ENCODE data around the gene DTYMK.
"Not testable (repeated sequence)": the region's sequence is repeated elsewhere in the genome, so short reads cannot be mapped to it uniquely, and the experiment has no call there.

The DTYMK gene

DNA sequence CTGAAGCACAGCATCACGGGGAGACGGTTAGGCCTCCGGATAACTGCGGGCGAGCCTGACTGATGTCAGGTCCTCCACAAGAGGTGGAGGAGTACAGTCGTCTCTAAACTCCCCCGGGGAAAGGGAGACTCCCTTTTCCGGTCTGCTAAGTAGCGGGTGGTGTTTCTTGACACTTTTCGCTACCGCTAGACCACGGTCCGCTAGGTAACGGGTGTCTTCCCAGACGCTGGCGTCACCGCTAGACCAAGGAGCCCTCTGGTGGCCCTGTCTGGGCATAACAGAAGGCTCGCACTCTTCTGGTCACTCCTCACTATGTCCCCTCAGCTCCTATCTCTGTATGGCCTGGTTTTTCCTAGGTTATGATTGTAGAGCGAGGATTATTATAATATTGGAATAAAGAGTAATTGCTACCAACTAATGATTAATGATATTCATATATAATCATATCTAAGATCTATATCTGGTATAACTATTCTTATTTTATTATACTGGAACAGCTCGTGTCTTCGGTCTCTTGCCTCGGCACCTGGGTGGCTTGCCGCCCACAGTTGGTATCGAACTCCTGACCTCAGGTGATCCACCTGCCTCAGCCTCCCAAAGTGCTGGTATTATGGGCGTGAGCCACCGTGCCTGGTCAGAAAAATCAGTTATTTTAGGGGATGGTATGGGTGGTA, 46.0 kb upstream of the DTYMK start:
- not testable (repeated sequence) for H3K9me3 ChIP-seq, H3K36me3 ChIP-seq, H3K27me3 ChIP-seq
- peak overlapping the region; percentile 29 for H3K27ac ChIP-seq
- peak overlapping the region; percentile 23 to 35 for H3K4me3 ChIP-seq (ENCODE audit: low read depth in 1 of 2, low read length in 1 of 2)
- TF ChIP-seq, protein P1, sequence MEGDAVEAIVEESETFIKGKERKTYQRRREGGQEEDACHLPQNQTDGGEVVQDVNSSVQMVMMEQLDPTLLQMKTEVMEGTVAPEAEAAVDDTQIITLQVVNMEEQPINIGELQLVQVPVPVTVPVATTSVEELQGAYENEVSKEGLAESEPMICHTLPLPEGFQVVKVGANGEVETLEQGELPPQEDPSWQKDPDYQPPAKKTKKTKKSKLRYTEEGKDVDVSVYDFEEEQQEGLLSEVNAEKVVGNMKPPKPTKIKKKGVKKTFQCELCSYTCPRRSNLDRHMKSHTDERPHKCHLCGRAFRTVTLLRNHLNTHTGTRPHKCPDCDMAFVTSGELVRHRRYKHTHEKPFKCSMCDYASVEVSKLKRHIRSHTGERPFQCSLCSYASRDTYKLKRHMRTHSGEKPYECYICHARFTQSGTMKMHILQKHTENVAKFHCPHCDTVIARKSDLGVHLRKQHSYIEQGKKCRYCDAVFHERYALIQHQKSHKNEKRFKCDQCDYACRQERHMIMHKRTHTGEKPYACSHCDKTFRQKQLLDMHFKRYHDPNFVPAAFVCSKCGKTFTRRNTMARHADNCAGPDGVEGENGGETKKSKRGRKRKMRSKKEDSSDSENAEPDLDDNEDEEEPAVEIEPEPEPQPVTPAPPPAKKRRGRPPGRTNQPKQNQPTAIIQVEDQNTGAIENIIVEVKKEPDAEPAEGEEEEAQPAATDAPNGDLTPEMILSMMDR (IDR thresholded peaks at IDR 0.05), result peak; percentile 69
- H3K4me1 ChIP-seq (ENCODE audit: control insufficient read depth in 1 of 2, insufficient read depth in 1 of 2, low read depth in 1 of 2, low read length in 1 of 2), result peaks cover 53 to 60% of the 10 kb centered on the region in 2 experiments

DNA sequence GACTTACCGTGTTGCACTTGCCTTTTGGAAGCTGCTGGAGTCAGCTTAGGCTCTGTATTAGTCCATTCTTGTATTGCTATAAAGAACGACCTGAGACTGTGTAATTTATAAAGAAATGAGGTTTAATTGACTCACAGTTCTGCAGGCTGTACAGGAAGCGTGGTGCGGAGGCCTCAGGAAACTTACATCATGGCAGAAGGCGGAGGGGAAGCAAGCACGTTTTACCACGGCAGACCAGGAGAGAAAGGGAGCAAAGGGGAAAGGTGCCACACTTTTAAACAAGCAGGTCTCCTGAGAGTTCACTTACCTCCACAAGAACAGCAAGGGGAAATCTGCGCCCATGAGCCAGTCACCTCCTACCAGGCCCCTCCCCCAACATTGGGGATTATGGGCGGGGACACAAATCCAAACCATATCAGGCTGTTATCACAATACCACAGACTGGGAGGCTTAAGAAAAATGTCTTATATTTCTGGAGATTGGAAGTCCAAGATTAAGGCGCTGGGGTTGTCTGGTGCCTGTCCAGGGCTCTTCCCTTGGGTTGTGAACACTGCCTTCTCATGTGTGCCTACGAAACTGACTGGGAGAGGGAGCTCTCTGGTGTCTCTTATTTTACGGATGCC, 44.2 kb upstream of the DTYMK start:
- peak overlapping the region; percentile 71 for H3K27ac ChIP-seq
- H3K9me3 ChIP-seq, result no peaks in the 10 kb centered on the region
- peak overlapping the region; percentile 24 to 35 for H3K4me3 ChIP-seq (ENCODE audit: low read depth in 1 of 2, low read length in 1 of 2)
- peaks cover 51 to 58% of the 10 kb centered on the region in 2 experiments for H3K4me1 ChIP-seq (ENCODE audit: control insufficient read depth in 1 of 2, insufficient read depth in 1 of 2, low read depth in 1 of 2, low read length in 1 of 2)
- no peaks in the 10 kb centered on the region for H3K36me3 ChIP-seq
- H3K27me3 ChIP-seq, result no peaks in the 10 kb centered on the region
- TF ChIP-seq, protein P1 (IDR thresholded peaks at IDR 0.05), result no peak

DNA sequence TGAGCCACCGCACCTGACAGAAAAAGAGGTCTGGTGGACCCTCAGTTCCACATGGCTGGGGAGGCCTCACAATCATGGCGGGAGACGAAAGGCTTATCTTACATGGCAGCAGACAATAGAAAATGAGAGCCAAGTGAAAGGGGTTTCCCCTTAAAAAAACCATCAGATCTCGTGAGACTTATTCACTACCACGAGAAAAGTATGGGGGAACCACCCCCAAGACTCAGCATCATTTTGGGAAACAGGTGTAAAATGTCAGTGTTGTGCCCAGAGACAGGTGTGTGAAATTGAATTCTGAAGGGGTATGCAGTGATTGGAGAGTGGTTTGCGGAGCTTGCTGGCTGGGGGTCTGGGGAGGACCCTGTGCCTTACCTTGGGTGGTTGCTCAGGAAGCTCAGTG, 43.3 kb upstream of the DTYMK start:
- TF ChIP-seq, protein P1 (IDR thresholded peaks at IDR 0.05), result no peak
- H3K4me3 ChIP-seq (ENCODE audit: low read depth in 1 of 2, low read length in 1 of 2), result peak overlapping the region; percentile 24 to 35
- peak overlapping the region; percentile 71 for H3K27ac ChIP-seq
- no peaks in the 10 kb centered on the region for H3K9me3 ChIP-seq
- H3K36me3 ChIP-seq, result no peaks in the 10 kb centered on the region
- H3K4me1 ChIP-seq (ENCODE audit: control insufficient read depth in 1 of 2, insufficient read depth in 1 of 2, low read depth in 1 of 2, low read length in 1 of 2), result peaks cover 46 to 51% of the 10 kb centered on the region in 2 experiments
- H3K27me3 ChIP-seq, result no peaks in the 10 kb centered on the region

DNA sequence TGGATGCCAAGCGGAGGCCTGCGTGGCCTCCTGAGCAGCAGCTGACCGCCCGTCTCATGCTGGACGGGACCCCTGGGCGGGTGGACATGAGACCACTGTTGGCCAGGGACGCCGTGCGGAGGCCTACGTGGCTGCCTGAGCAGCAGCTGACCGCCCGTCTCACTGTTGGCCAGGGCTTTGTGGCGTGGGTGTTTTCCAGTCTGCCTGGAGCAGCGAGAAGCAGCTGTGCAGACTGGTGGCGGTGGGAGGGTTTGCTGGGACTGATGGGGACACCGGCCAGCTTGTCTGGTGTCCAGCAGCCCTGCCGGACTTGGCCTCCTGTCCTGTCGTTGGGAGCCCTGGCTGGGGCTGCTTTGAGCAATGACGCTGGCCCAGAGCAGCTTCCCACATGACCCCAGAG, 42.0 kb upstream of the DTYMK start:
- Histone ChIP-seq H3K4me1 (ENCODE audit: control insufficient read depth in 1 of 2, insufficient read depth in 1 of 2, low read depth in 1 of 2, low read length in 1 of 2) (peaks cover 43 to 45% of the 10 kb centered on the region in 2 experiments), H3K4me3 (ENCODE audit: low read depth in 1 of 2, low read length in 1 of 2) (no peak overlapping the region), H3K27ac (no peak overlapping the region), H3K9me3 (no peaks in the 10 kb centered on the region), H3K27me3 (no peaks in the 10 kb centered on the region), H3K36me3 (peaks cover 1% of the 10 kb centered on the region)
- TF ChIP-seq, protein P1 (IDR thresholded peaks at IDR 0.05), result no peak

DNA sequence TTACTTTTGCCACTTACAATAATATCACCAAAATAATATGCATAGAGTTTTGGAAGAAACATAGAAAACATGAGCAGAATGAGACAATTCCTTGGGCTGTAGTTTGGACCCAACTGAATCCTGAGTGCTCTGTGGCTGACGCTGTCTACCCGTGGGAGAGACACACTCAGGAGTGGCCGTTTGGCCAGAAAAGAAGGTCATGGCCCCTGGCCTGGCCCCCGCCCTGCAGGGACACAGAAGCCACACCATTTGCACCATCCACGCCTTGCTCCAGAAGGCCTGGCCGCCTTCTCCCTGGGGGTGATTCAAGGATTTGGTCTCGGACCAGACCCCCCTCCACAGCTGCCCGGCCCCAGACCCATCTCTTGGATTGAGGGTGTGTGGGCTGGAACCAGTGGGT, 41.4 kb upstream of the DTYMK start:
- H3K4me1 ChIP-seq (ENCODE audit: control insufficient read depth in 1 of 2, insufficient read depth in 1 of 2, low read depth in 1 of 2, low read length in 1 of 2), result peaks cover 37 to 39% of the 10 kb centered on the region in 2 experiments
- TF ChIP-seq, protein P1 (IDR thresholded peaks at IDR 0.05), result no peak
- no peak overlapping the region for H3K27ac ChIP-seq
- H3K9me3 ChIP-seq, result no peaks in the 10 kb centered on the region
- no peaks in the 10 kb centered on the region for H3K27me3 ChIP-seq
- no peak overlapping the region for H3K4me3 ChIP-seq (ENCODE audit: low read depth in 1 of 2, low read length in 1 of 2)
- H3K36me3 ChIP-seq, result peaks cover 8% of the 10 kb centered on the region
